ENCODE data around the gene FZR1.
"Not testable (repeated sequence)": the region's sequence is repeated elsewhere in the genome, so short reads cannot be mapped to it uniquely, and the experiment has no call there.

The FZR1 gene

GRCh38 chr19:3547301-3547731 is 41.2 kb downstream of the FZR1 start:
- no peak for DNase-seq (ENCODE audit: low spot score)

- DNase-seq (ENCODE audit: low spot score), result no peak
Measured at GRCh38 chr19:3547767-3548282, 41.7 kb downstream of the FZR1 start.

- no peak for DNase-seq (ENCODE audit: low spot score)
Measured at GRCh38 chr19:3548606-3549005, 42.5 kb downstream of the FZR1 start.

- peak; percentile 57 for DNase-seq (ENCODE audit: low spot score)
Measured at GRCh38 chr19:3549816-3550215, 43.7 kb downstream of the FZR1 start.

GRCh38 chr19:3550947-3551791 is 45.1 kb downstream of the FZR1 start:
- no peak for DNase-seq (ENCODE audit: low spot score)

- DNase-seq (ENCODE audit: low spot score), result no peak
Measured at GRCh38 chr19:3551792-3552095, 45.6 kb downstream of the FZR1 start.

- no peak for DNase-seq (ENCODE audit: low spot score)
Measured at GRCh38 chr19:3554254-3555083, 48.4 kb downstream of the FZR1 start.

- DNase-seq (ENCODE audit: low spot score), result no peak
Measured at GRCh38 chr19:3555653-3556422, 49.7 kb downstream of the FZR1 start.

GRCh38 chr19:3556423-3556977 is 50.4 kb downstream of the FZR1 start:
- DNase-seq (ENCODE audit: low spot score), result no peak

GRCh38 chr19:3556978-3557460 is 50.9 kb downstream of the FZR1 start:
- peak; percentile 78 for DNase-seq (ENCODE audit: low spot score)

GRCh38 chr19:3557461-3558248 is 51.5 kb downstream of the FZR1 start, which contains the start of gene MFSD12:
Gene MFSD12 (minus strand): TSS chr19:3557586. CDS start chr19:3557403, 183 bp downstream.
- DNase-seq (ENCODE audit: low spot score), result peak; percentile 100

GRCh38 chr19:3563709-3564524 is 57.8 kb downstream of the FZR1 start:
- DNase-seq (ENCODE audit: low spot score), result no peak

- DNase-seq (ENCODE audit: low spot score), result no peak
Measured at GRCh38 chr19:3565139-3565538, 59.0 kb downstream of the FZR1 start.

GRCh38 chr19:3570042-3570441 is 63.9 kb downstream of the FZR1 start:
- DNase-seq (ENCODE audit: low spot score), result not testable (repeated sequence)

GRCh38 chr19:3570606-3571011 is 64.5 kb downstream of the FZR1 start:
- no peak for DNase-seq (ENCODE audit: low spot score)

- peak; percentile 96 for DNase-seq (ENCODE audit: low spot score)
Measured at GRCh38 chr19:3572132-3572854, 66.2 kb downstream of the FZR1 start.

GRCh38 chr19:3572855-3573161 is 66.7 kb downstream of the FZR1 start, which contains the start of gene HMG20B:
Gene HMG20B (plus strand): TSS chr19:3572944. CDS start chr19:3573310, 366 bp downstream.
- no peak for DNase-seq (ENCODE audit: low spot score)

GRCh38 chr19:3573162-3573857 is 67.2 kb downstream of the FZR1 start:
- no peak for DNase-seq (ENCODE audit: low spot score)

All from D341Med (cell line).